ENCODE results near the gene ELL3.
A peak's percentile ranks its signal among the peaks of the same experiment; 100 is the strongest.

DNA sequence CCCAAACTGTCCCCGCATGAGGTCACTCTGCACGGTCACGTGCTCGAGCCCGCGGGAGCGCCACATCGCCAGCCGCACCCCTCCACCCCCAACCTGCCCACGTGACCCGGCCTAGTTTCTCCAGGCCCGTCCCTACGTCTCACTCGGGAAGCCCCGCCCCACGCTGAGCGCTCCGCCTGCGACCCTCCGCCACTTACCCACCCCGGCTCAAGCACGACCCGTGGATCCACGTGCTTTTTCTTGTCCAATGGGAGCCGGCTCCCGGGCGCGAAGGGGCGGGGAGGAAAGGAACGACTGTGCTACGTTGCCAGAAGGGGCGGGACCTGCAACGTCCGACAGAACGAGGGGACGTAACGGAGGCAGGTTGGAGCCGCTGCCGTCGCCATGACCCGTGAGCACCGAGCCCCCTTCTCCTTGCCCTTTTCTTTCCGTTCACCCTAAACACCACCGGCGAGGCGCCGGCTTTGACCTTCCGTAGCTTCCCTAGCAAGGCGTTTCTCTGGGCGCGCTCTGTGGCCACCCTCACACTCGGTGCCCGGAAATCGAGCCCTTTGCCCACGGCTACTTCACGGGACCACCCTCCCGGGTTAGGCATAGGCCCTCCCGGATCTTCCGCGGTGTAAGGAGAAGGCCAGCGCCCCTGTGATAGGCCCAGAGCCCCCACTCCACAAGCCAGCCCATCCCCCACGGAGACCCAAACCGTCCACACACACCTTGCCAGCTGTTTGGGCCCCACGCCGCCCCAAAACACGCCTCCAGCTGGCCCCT, 15.4 kb upstream of the ELL3 start, which contains the start of gene SERF2:
- TF ChIP-seq, protein P1, sequence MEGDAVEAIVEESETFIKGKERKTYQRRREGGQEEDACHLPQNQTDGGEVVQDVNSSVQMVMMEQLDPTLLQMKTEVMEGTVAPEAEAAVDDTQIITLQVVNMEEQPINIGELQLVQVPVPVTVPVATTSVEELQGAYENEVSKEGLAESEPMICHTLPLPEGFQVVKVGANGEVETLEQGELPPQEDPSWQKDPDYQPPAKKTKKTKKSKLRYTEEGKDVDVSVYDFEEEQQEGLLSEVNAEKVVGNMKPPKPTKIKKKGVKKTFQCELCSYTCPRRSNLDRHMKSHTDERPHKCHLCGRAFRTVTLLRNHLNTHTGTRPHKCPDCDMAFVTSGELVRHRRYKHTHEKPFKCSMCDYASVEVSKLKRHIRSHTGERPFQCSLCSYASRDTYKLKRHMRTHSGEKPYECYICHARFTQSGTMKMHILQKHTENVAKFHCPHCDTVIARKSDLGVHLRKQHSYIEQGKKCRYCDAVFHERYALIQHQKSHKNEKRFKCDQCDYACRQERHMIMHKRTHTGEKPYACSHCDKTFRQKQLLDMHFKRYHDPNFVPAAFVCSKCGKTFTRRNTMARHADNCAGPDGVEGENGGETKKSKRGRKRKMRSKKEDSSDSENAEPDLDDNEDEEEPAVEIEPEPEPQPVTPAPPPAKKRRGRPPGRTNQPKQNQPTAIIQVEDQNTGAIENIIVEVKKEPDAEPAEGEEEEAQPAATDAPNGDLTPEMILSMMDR (IDR thresholded peaks at IDR 0.05; ENCODE audit: extremely low read depth in 1 of 2, insufficient read depth in 1 of 2, low read depth in 1 of 2, low read length in 2 of 2) = no peak
- TF ChIP-seq POLR2AphosphoS5 (IDR thresholded peaks at IDR 0.05; ENCODE audit: insufficient read depth, low read depth, low read length) (peak; percentile 76), GATA2 (IDR thresholded peaks at IDR 0.05; ENCODE audit: insufficient read depth, insufficient read length, low read depth, low read length) (no peak), EZH2 (IDR thresholded peaks at IDR 0.05; ENCODE audit: borderline replicate concordance, low read depth, low read length, severe bottlenecking) (no peak)
- TF ChIP-seq, protein P2, sequence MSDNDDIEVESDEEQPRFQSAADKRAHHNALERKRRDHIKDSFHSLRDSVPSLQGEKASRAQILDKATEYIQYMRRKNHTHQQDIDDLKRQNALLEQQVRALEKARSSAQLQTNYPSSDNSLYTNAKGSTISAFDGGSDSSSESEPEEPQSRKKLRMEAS (IDR thresholded peaks at IDR 0.05; ENCODE audit: insufficient read depth, insufficient read length) = peak; percentile 99

Data from endothelial cell of umbilical vein (primary cell).